OCI-LY3 (cell line): ENCODE results near the gene WFDC5.

ENCODE experiments used
- CTCF ChIP-seq: fragments of 200-600, 300-600 bp; sonication (generic); IDR thresholded peaks from 2 replicates; pipeline ENCODE4 v1.5.1; 2014; ENCODE audit warnings: antibody characterized with exemption, low read length, low read depth
- EZH2phosphoT487 ChIP-seq: fragments of 200-600 bp; shearing (Covaris generic); IDR thresholded peaks from 2 replicates; pipeline ENCODE4 v1.6.1; 2018; ENCODE audit warnings: antibody characterized with exemption, mixed run types, low read depth

GRCh38 chr20:45082468-45082867 is 32.5 kb downstream of the WFDC5 start:
- TF ChIP-seq CTCF, result no peak
- no peak for TF ChIP-seq EZH2phosphoT487
